Progenitor cell of endocrine pancreas (in vitro differentiated cells): ENCODE measurements around the gene ANKRD33. TPM values are rescaled to one million over a fixed set of nuclear protein-coding genes. Genes with fewer than 3 reads are reported as not detected.

Source experiments
- DNase-seq: peaks from one replicate; pipeline ENCODE4 v3.0.0; 2021; ENCODE audit warnings: low spot score; ENCODE audit not compliant: unreplicated experiment
- H3K27ac Mint-ChIP-seq: 2 replicates; pipeline ENCODE4 v1.8.0; 2021; ENCODE audit warnings: mild to moderate bottlenecking, moderate library complexity, mixed read lengths
- H3K27me3 Mint-ChIP-seq: 2 replicates; pipeline ENCODE4 v1.8.0; 2021; ENCODE audit warnings: mixed read lengths
- H3K36me3 Mint-ChIP-seq: 2 replicates; pipeline ENCODE4 v1.8.0; 2022; ENCODE audit warnings: mixed read lengths; ENCODE audit not compliant: insufficient read depth
- H3K4me1 Mint-ChIP-seq: 2 replicates; pipeline ENCODE4 v1.8.0; 2021; ENCODE audit warnings: low read depth, mixed read lengths
- H3K4me3 Mint-ChIP-seq: 2 replicates; pipeline ENCODE4 v1.8.0; 2021; ENCODE audit warnings: low read depth, mild to moderate bottlenecking, moderate library complexity, mixed read lengths
- H3K9me3 Mint-ChIP-seq: 2 replicates; pipeline ENCODE4 v1.8.0; 2021; ENCODE audit warnings: low read depth, mixed read lengths
- CTCF ChIP-seq: fragments of 200-600 bp; sonication (generic); IDR thresholded peaks from one replicate; pipeline ENCODE4 v1.5.0; 2021; ENCODE audit warnings: antibody characterized with exemption, mild to moderate bottlenecking; ENCODE audit not compliant: unreplicated experiment
- total RNA-seq: library from RNA; stranded (reverse); gene quantifications from 2 replicates; pipeline ENCODE4 v1.2.1, GENCODE V29; 2021

Gene ANKRD33
- total RNA-seq, 1 donor from 2014 or later: 0.14 TPM

- no peak for DNase-seq
- Mint-ChIP-seq H3K9me3 (no peaks in the 10 kb centered on the region), H3K4me1 (peaks cover 2% of the 10 kb centered on the region), H3K36me3 (no peaks in the 10 kb centered on the region), H3K27me3 (peaks cover 19% of the 10 kb centered on the region), H3K27ac (no peak overlapping the region), H3K4me3 (no peak overlapping the region)
- TF ChIP-seq CTCF: no peak
Observed at GRCh38 chr12:51900323-51900889, 12.5 kb downstream of the ANKRD33 start.

GRCh38 chr12:51901121-51901817, 13.4 kb downstream of the ANKRD33 start:
- no peak for TF ChIP-seq CTCF
- peaks cover 3% of the 10 kb centered on the region for H3K4me1 Mint-ChIP-seq
- no peak overlapping the region for H3K4me3 Mint-ChIP-seq
- H3K9me3 Mint-ChIP-seq: no peaks in the 10 kb centered on the region
- peaks cover 21% of the 10 kb centered on the region for H3K27me3 Mint-ChIP-seq
- DNase-seq: no peak
- no peaks in the 10 kb centered on the region for H3K36me3 Mint-ChIP-seq
- H3K27ac Mint-ChIP-seq: no peak overlapping the region

- H3K4me1 Mint-ChIP-seq: peaks cover 3% of the 10 kb centered on the region
- peaks cover 17% of the 10 kb centered on the region for H3K27me3 Mint-ChIP-seq
- DNase-seq: no peak
- H3K36me3 Mint-ChIP-seq: no peaks in the 10 kb centered on the region
- no peak for TF ChIP-seq CTCF
- H3K27ac Mint-ChIP-seq: no peak overlapping the region
- H3K9me3 Mint-ChIP-seq: no peaks in the 10 kb centered on the region
- no peak overlapping the region for H3K4me3 Mint-ChIP-seq
Observed at GRCh38 chr12:51901881-51902280, 14.0 kb downstream of the ANKRD33 start.

GRCh38 chr12:51904951-51905470, 17.1 kb downstream of the ANKRD33 start:
- DNase-seq: no peak
- TF ChIP-seq CTCF: no peak
- H3K27ac Mint-ChIP-seq: no peak overlapping the region
- no peaks in the 10 kb centered on the region for H3K9me3 Mint-ChIP-seq
- no peaks in the 10 kb centered on the region for H3K36me3 Mint-ChIP-seq
- H3K4me3 Mint-ChIP-seq: no peak overlapping the region
- H3K27me3 Mint-ChIP-seq: peaks cover 32% of the 10 kb centered on the region
- peaks cover 3% of the 10 kb centered on the region for H3K4me1 Mint-ChIP-seq

- Mint-ChIP-seq H3K9me3 (no peaks in the 10 kb centered on the region), H3K27ac (no peak overlapping the region)
Observed at GRCh38 chr12:51905471-51906429, 17.8 kb downstream of the ANKRD33 start.

More at GRCh38 chr12:51905471-51906429, 17.8 kb downstream of the ANKRD33 start:
- TF ChIP-seq CTCF: no peak
- Mint-ChIP-seq H3K4me3 (no peak overlapping the region), H3K27me3 (peaks cover 37% of the 10 kb centered on the region), H3K4me1 (peaks cover 3% of the 10 kb centered on the region), H3K36me3 (no peaks in the 10 kb centered on the region)
- no peak for DNase-seq
